VCaP (cell line): Measurements from ENCODE around the gene TCF25.
A peak's percentile ranks its signal among the peaks of the same experiment; 100 is the strongest.

ENCODE experiments used
- H3K27ac ChIP-seq: fragments of 450-650 bp; 2 replicates; pipeline ENCODE4 v1.5.1; 2017
- TF ChIP-seq, protein P1 (sequence below): fragments of 450-650 bp; conservative IDR thresholded peaks from 2 replicates; pipeline ENCODE4 v1.5.1; 2017; ENCODE audit warnings: mild to moderate bottlenecking, moderate library complexity

The TCF25 gene

GRCh38 chr16:89945654-89946053, 72.3 kb downstream of the TCF25 start:
- TF ChIP-seq, protein P1, sequence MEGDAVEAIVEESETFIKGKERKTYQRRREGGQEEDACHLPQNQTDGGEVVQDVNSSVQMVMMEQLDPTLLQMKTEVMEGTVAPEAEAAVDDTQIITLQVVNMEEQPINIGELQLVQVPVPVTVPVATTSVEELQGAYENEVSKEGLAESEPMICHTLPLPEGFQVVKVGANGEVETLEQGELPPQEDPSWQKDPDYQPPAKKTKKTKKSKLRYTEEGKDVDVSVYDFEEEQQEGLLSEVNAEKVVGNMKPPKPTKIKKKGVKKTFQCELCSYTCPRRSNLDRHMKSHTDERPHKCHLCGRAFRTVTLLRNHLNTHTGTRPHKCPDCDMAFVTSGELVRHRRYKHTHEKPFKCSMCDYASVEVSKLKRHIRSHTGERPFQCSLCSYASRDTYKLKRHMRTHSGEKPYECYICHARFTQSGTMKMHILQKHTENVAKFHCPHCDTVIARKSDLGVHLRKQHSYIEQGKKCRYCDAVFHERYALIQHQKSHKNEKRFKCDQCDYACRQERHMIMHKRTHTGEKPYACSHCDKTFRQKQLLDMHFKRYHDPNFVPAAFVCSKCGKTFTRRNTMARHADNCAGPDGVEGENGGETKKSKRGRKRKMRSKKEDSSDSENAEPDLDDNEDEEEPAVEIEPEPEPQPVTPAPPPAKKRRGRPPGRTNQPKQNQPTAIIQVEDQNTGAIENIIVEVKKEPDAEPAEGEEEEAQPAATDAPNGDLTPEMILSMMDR: peak; percentile 17
- H3K27ac ChIP-seq: no peak overlapping the region

GRCh38 chr16:89946515-89946914, 73.1 kb downstream of the TCF25 start:
- TF ChIP-seq, protein P1: no peak
- no peak overlapping the region for H3K27ac ChIP-seq

DNA sequence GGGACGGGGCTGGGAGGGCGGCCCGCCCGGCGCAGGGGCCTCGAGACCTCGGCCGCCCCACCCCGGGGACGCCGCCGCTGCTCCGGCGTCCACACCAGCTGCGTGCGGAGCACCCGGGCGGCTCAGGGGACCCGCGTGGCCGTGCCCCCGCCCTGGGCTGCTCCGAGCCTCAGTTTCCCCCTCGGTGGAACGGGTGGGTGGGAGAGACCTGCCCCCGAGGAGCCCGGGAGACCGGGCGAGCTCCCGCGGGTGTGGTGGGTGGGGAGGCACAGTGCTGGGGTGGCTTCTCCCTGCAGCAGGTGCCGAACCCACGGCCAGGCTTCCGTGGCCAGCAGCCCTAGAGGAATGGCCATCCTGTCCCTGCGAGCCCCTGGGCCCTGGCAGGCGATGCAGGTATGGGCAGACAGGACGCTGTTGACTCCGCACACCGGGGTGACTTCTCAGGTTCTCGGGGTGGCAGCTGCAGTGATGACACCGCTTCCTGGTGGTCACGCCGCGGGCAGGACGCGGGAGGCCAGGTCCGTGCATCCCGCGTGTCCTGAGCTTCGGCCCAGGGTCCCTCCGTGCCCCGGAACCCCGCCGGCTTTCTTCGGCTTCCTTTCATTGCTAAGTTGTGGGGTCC, 75.8 kb downstream of the TCF25 start:
- H3K27ac ChIP-seq: no peak overlapping the region
- TF ChIP-seq, protein P1: no peak

DNA sequence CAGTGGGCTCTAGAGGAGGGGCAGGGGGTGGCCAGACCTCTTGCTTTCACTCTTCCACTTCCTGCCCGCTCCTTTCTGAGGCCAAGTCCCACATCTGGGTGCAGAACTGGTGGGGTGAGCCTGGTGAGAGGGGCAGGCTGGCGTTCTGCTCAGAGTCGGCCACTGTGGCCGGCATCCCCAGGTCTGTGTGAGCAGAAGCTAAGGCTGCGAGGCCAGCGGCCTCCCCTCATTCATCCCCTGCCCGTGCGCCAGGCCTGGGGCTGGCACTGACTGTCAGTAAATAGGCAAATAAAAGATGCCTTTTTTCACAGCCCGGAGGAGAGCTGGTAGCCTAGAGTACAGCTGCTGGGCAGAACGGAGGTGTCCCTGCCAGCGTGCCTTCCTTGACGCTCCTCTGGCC, 76.4 kb downstream of the TCF25 start:
- TF ChIP-seq, protein P1: no peak
- H3K27ac ChIP-seq: no peak overlapping the region

DNA sequence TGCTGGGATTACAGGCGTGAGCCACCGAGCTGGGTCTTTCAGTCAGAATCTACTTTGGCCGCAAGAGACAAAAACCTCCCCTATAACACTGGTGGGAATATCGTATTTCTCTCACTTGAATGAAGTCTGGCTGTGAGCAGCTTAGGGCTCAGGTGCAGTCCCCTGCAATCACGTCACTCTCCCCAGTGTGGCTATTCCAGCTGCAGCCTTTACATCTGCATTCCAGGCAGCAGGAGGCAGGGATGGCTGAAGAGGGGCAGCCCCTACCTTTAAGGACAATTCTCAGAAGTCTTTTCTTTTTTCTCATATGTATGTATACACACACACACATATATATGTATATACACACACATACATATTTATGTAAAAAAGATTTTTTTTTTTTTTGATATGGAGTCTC, 78.1 kb downstream of the TCF25 start:
- no peak overlapping the region for H3K27ac ChIP-seq
- TF ChIP-seq, protein P1: no peak

- TF ChIP-seq, protein P1: no peak
- no peak overlapping the region for H3K27ac ChIP-seq
Measured at GRCh38 chr16:89952049-89952448, 78.7 kb downstream of the TCF25 start.

DNA sequence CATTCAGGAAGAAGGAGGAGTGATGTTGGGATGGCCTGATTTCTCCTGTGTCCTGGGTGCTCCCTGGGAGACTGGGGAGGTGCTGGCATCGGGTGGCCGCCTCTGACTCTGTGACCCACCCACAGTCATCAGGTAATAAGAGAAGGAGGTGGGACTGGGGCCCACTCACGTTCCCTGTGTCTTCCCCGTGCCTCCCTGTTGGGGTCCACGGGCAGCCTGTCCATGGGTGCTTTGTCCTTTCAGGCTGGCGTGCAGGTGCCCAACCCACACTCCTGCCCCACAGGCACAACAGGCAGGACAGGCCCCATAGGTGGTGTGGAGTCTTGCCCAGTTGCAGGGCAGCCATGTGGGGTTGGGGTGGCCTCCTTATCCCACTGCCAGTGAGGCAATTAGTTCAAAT, 79.2 kb downstream of the TCF25 start:
- H3K27ac ChIP-seq: no peak overlapping the region
- TF ChIP-seq, protein P1: no peak
